CD4-positive, alpha-beta T cell (primary cell): ENCODE measurements around the gene KCNMB2. TPM values are rescaled to one million over a fixed set of nuclear protein-coding genes. Genes with fewer than 3 reads are reported as not detected.

Experiments
- ATAC-seq: fragments of 200-7000 bp; cut with Tn5 transposase; one replicate; pipeline ENCODE4 v1.10.0; 2022; ENCODE audit warnings: mild to moderate bottlenecking; ENCODE audit not compliant: poor library complexity
- CTCF ChIA-PET: fragments of 350-600 bp; sonication (Branson Sonifier 250); formaldehyde crosslinking; loops from one replicate; lab custom pipeline; 2021; ENCODE audit warnings: antibody characterized with exemption, inconsistent platforms; lab: Charles Lee
- POLR2A ChIA-PET: fragments of 350-600 bp; sonication (Branson Sonifier 250); formaldehyde crosslinking; loops from one replicate; lab custom pipeline; 2021; ENCODE audit warnings: antibody characterized with exemption, inconsistent platforms; lab: Charles Lee
- DNase-seq, 14 experiments: peaks; one replicate each; pipeline ENCODE4 v3.0.0-alpha.2; 2013 to 2020; ENCODE audit warnings: mixed read lengths in 2 of 14
- H3K27ac ChIP-seq, 2 donors: one replicate each; pipeline versions ENCODE4 v1.5.1 to v1.7.0; 2013; ENCODE audit warnings: low read length in 2 of 2, low read depth in 1 of 2, mild to moderate bottlenecking in 1 of 2
- H3K27me3 ChIP-seq, 2 experiments: 1 replicate in 1 of 2; 2 replicates in 1 of 2; pipeline versions ENCODE4 v1.6.1 to v1.7.0; 2013; ENCODE audit warnings: low read length in 2 of 2, control low read depth in 1 of 2, mild to moderate bottlenecking in 1 of 2, moderate library complexity in 1 of 2; ENCODE audit not compliant: insufficient read depth in 2 of 2, control insufficient read depth in 1 of 2
- H3K36me3 ChIP-seq: one replicate; pipeline ENCODE4 v1.6.1; 2013; ENCODE audit warnings: low read length, control low read depth; ENCODE audit not compliant: insufficient read depth
- H3K4me1 ChIP-seq: one replicate; pipeline ENCODE4 v1.6.1; 2013; ENCODE audit warnings: low read length, control low read depth; ENCODE audit not compliant: insufficient read depth
- H3K4me3 ChIP-seq: one replicate; pipeline ENCODE4 v1.5.1; 2013; ENCODE audit warnings: mild to moderate bottlenecking, low read length, moderate library complexity
- H3K9me3 ChIP-seq, 2 experiments: 1 replicate in 1 of 2; 2 replicates in 1 of 2; pipeline versions ENCODE4 v1.6.1 to v1.7.0; 2013; ENCODE audit warnings: low read length in 2 of 2, mild to moderate bottlenecking in 2 of 2, control low read depth in 1 of 2, moderate library complexity in 1 of 2; ENCODE audit not compliant: control insufficient read depth in 1 of 2, insufficient read depth in 1 of 2
- H3K27ac Mint-ChIP-seq: one replicate; pipeline ENCODE4 v1.8.0; 2020; ENCODE audit warnings: mixed read lengths
- H3K27me3 Mint-ChIP-seq: one replicate; pipeline ENCODE4 v1.8.0; 2021; ENCODE audit warnings: mixed read lengths
- H3K36me3 Mint-ChIP-seq: one replicate; pipeline ENCODE4 v1.8.0; 2021; ENCODE audit warnings: low read depth, mixed read lengths
- H3K4me1 Mint-ChIP-seq: one replicate; pipeline ENCODE4 v1.8.0; 2021; ENCODE audit warnings: low read depth, mixed read lengths
- H3K4me3 Mint-ChIP-seq: one replicate; pipeline ENCODE4 v1.8.0; 2020; ENCODE audit warnings: mild to moderate bottlenecking, mixed read lengths
- H3K9me3 Mint-ChIP-seq: one replicate; pipeline ENCODE4 v1.8.0; 2020; ENCODE audit warnings: mixed read lengths
- CTCF ChIP-seq: fragments of 200-600 bp; IDR thresholded peaks from one replicate; pipeline ENCODE4 v1.8.0; 2022; ENCODE audit warnings: antibody characterized with exemption, mild to moderate bottlenecking
- intact Hi-C, 2 experiments: fragments of 100-400 bp; cut with DNase I in 1 of 2; cut with micrococcal nuclease in 1 of 2; formaldehyde crosslinking; loops; one replicate each; pipeline versions ENCODE4 v1.15.1 to v1.9.0; 2023 to 2025; cut with DNase I, micrococcal nuclease
- total RNA-seq, 174 experiments: library from RNA in 2 of 174; stranded (reverse) in 2 of 174; gene quantifications; one replicate each; pipeline ENCODE4 v1.2.3 and lab custom pipeline; 2021 to 2026

Gene KCNMB2
- total RNA-seq, 2 experiments from 2014 or later = not detected

GRCh38 chr3:178750639-178751300 is 214.5 kb downstream of the KCNMB2 start:
- ChIA-PET POLR2A (no interaction called here), CTCF (no interaction called here)
- H3K4me1 Mint-ChIP-seq = no peaks in the 10 kb centered on the region
- Histone ChIP-seq H3K4me3 (no peak overlapping the region), H3K27me3 (no peaks in the 10 kb centered on the region), H3K9me3 (peaks cover 0 to 3% of the 10 kb centered on the region in 2 experiments), H3K27ac (no peak overlapping the region), H3K36me3 (no peaks in the 10 kb centered on the region), H3K4me1 (no peaks in the 10 kb centered on the region)
- H3K36me3 Mint-ChIP-seq = no peaks in the 10 kb centered on the region
- ATAC-seq (no peak), DNase-seq (no peak)
- no peak overlapping the region for H3K27ac Mint-ChIP-seq
- intact Hi-C loops = no loop called here
- TF ChIP-seq CTCF = no peak
- H3K4me3 Mint-ChIP-seq = no peak overlapping the region
- no peaks in the 10 kb centered on the region for H3K27me3 Mint-ChIP-seq
- no peaks in the 10 kb centered on the region for H3K9me3 Mint-ChIP-seq

- intact Hi-C loops = no loop called here
- Histone ChIP-seq H3K9me3 (no peaks in the 10 kb centered on the region), H3K36me3 (no peaks in the 10 kb centered on the region), H3K27me3 (no peaks in the 10 kb centered on the region), H3K4me3 (no peak overlapping the region), H3K27ac (no peak overlapping the region), H3K4me1 (no peaks in the 10 kb centered on the region)
- TF ChIP-seq CTCF = no peak
- ATAC-seq (no peak), DNase-seq (no peak)
- no peaks in the 10 kb centered on the region for H3K9me3 Mint-ChIP-seq
- POLR2A ChIA-PET = no interaction called here
- no peak overlapping the region for H3K4me3 Mint-ChIP-seq
- no peaks in the 10 kb centered on the region for H3K4me1 Mint-ChIP-seq
- H3K27ac Mint-ChIP-seq = no peak overlapping the region
- H3K36me3 Mint-ChIP-seq = no peaks in the 10 kb centered on the region
- H3K27me3 Mint-ChIP-seq = no peaks in the 10 kb centered on the region
- CTCF ChIA-PET = no interaction called here
Measured at GRCh38 chr3:178752843-178753242, 216.6 kb downstream of the KCNMB2 start.

GRCh38 chr3:178754852-178755510 is 218.7 kb downstream of the KCNMB2 start:
- H3K36me3 Mint-ChIP-seq = no peaks in the 10 kb centered on the region
- CTCF ChIA-PET = no interaction called here
- no peak for TF ChIP-seq CTCF

More at GRCh38 chr3:178754852-178755510, 218.7 kb downstream of the KCNMB2 start:
- no peaks in the 10 kb centered on the region for H3K4me1 Mint-ChIP-seq
- Histone ChIP-seq H3K36me3 (no peaks in the 10 kb centered on the region), H3K4me1 (no peaks in the 10 kb centered on the region), H3K27ac (no peak overlapping the region), H3K4me3 (no peak overlapping the region), H3K27me3 (no peaks in the 10 kb centered on the region), H3K9me3 (no peaks in the 10 kb centered on the region)
- no peaks in the 10 kb centered on the region for H3K27me3 Mint-ChIP-seq
- H3K4me3 Mint-ChIP-seq = no peak overlapping the region
- no peak for DNase-seq
- intact Hi-C loops = no loop called here
- no peak overlapping the region for H3K27ac Mint-ChIP-seq
- no peak for ATAC-seq
- POLR2A ChIA-PET = no interaction called here
- H3K9me3 Mint-ChIP-seq = no peaks in the 10 kb centered on the region
